Pancreas (tissue), 10 donors: ENCODE results near the gene ERBB4. TPM values are rescaled to one million over a fixed set of nuclear protein-coding genes. Genes with fewer than 3 reads are reported as not detected.

ENCODE experiments used
- ATAC-seq, 4 donors: fragments of 200-7000 bp; cut with Tn5 transposase; one replicate each; pipeline versions ENCODE4 v1.8.0 to v1.9.1; 2020; ENCODE audit warnings: mild to moderate bottlenecking in 4 of 4, moderate library complexity in 4 of 4
- DNase-seq, 6 donors: peaks; one replicate each; pipeline ENCODE4 v3.0.0-alpha.2; 2020
- FAIRE-seq: peaks from 2 replicates; lab custom pipeline; 2012; peaks lifted over from hg19 to GRCh38; lab: Jason Lieb, UNC
- H3K27ac ChIP-seq, 4 donors: fragments of 200-600 bp; sonication (generic); 1 replicate in 3 of 4; 2 replicates in 1 of 4; pipeline versions ENCODE4 v1.5.0 to v1.8.0; 2020
- H3K27me3 ChIP-seq, 4 donors: fragments of 200-600 bp; one replicate each; pipeline ENCODE4 v1.8.0; 2021
- H3K36me3 ChIP-seq, 3 donors: fragments of 200-600 bp; sonication (generic) in 1 of 3; one replicate each; pipeline versions ENCODE4 v1.5.0 to v1.8.0; 2020 to 2021
- H3K4me1 ChIP-seq, 3 donors: fragments of 200-600 bp; one replicate each; pipeline ENCODE4 v1.8.0; 2021
- H3K4me3 ChIP-seq, 4 donors: fragments of 200-600 bp; sonication (generic) in 2 of 4; one replicate each; pipeline versions ENCODE4 v1.5.0 to v1.8.0; 2020 to 2021
- H3K9me3 ChIP-seq, 4 donors: fragments of 200-600 bp; one replicate each; pipeline ENCODE4 v1.8.0; 2021
- CTCF ChIP-seq, 4 donors: fragments of 200-600 bp; sonication (generic) in 3 of 4; IDR thresholded peaks; one replicate each; pipeline versions ENCODE4 v1.5.0 to v1.8.0; 2021; ENCODE audit warnings: antibody characterized with exemption in 4 of 4
- WGBS, 2 donors: extraction: QIAGEN DNeasy Blood & Tissue Kit; methylation state at CpG; one replicate each; pipeline ENCODE4 v1.1.7; 2013; 5-methylcytosine and 5-hydroxymethylcytosine counted together
- intact Hi-C, 3 donors: fragments of 100-400 bp; cut with DNase I; formaldehyde crosslinking; loops; one replicate each; pipeline versions ENCODE4 v1.11.1 to v1.14.2; 2022
- polyA plus RNA-seq, 2 donors: library from polyadenylated mRNA; stranded (reverse); fragments of 200-250 nt; gene quantifications; one replicate each; pipeline ENCODE4 v1.2.3, GENCODE V29; 2013
- total RNA-seq, 6 donors: library from RNA; stranded (reverse); fragmentation: NEBNext Ultra II Directional in 4 of 6; extraction: Animal tissue kit (Norgen Biotek cat#: 25700) in 4 of 6; gene quantifications; one replicate each; pipeline versions ENCODE4 v1.2.1 to v1.2.4, GENCODE V29; 2021 to 2023
- donor health status: healthy with polysubstance abuse.
- donor health status: DM: no; HTN: no; CAD: no; lungs with moderate emphysema.
- donor health status: DM: no; HTN: no; CAD: no.
- donor health status: control.
- donor health status: control.
- donor health status: Bipolar disorder and iron deficiency.
- donor health status: DM: yes; HTN: yes; CAD: no.
- donor health status: DM: no; HTN: no; CAD: no.
- donor health status: DM: no; HTN: no; CAD: no.
- donor health status: DM: yes; HTN: yes; CAD: no.

ERBB4 gene
- 1 to 10 TPM; 2.9 to 5.0 (median 3.5) TPM for total RNA-seq
- under 1 TPM; 0.30 to 0.54 TPM for polyA plus RNA-seq

- Histone ChIP-seq H3K27me3 (no peaks in the 10 kb centered on the region), H3K4me3 (peak within 1 kb of the TSS; percentile 44 to 71 (median 59)), H3K27ac (peak within 1 kb of the TSS in 2 of 4 donors; percentile 6 to 27), H3K4me1 (no peaks in the 10 kb centered on the region), H3K36me3 (no peaks in the 10 kb centered on the region), H3K9me3 (no peaks in the 10 kb centered on the region)
- TF ChIP-seq CTCF (IDR thresholded peaks at IDR 0.05): no peak
- WGBS, 2 donors: 1 to 2% methylated on average over 69 of the region's 69 CpGs
- intact Hi-C loops: no loop called here
- FAIRE-seq (no peak), DNase-seq (peak; percentile 11 to 75 (median 32)), ATAC-seq (peak; percentile 33 to 61 (median 57))
Observed at GRCh38 chr2:212538305-212539071, at the start of gene ERBB4. TSS of gene ERBB4 (minus strand) at chr2:212538802. CDS start at chr2:212538530, 272 bp downstream.

- ATAC-seq: no peak
Observed at GRCh38 chr2:212580117-212580516, 41.5 kb upstream of the ERBB4 start.

GRCh38 chr2:212556296-212556695, 17.7 kb upstream of the ERBB4 start:
- Histone ChIP-seq H3K36me3 (no peaks in the 10 kb centered on the region), H3K9me3 (no peaks in the 10 kb centered on the region), H3K4me1 (no peaks in the 10 kb centered on the region), H3K27ac (no peak overlapping the region), H3K4me3 (no peak overlapping the region), H3K27me3 (no peaks in the 10 kb centered on the region)
- intact Hi-C loops: loop anchor here in 1 of 3 donors (10.0 kb wide), 1 partner anchor 801 kb away; no protein-coding TSS in a partner anchor
- 66 to 69% methylated on average over 4 of the region's 4 CpGs for WGBS, 2 donors
- DNase-seq: no peak
- no peak for TF ChIP-seq CTCF (IDR thresholded peaks at IDR 0.05)
- FAIRE-seq: no peak
- ATAC-seq: no peak

More at GRCh38 chr2:212580117-212580516, 41.5 kb upstream of the ERBB4 start:
- intact Hi-C loops: no loop called here
- H3K4me3 ChIP-seq: no peak overlapping the region
- no peak overlapping the region for H3K27ac ChIP-seq
- no peak for TF ChIP-seq CTCF (IDR thresholded peaks at IDR 0.05)
- no peak for DNase-seq
- H3K4me1 ChIP-seq: no peaks in the 10 kb centered on the region
- no peaks in the 10 kb centered on the region for H3K9me3 ChIP-seq
- no peak for FAIRE-seq
- no peaks in the 10 kb centered on the region for H3K36me3 ChIP-seq
- 70 to 71% methylated on average over 2 of the region's 2 CpGs for WGBS, 2 donors
- H3K27me3 ChIP-seq: no peaks in the 10 kb centered on the region

GRCh38 chr2:212554233-212554632, 15.6 kb upstream of the ERBB4 start:
- WGBS, 2 donors: 72% methylated on average over 2 of the region's 2 CpGs
- Histone ChIP-seq H3K4me3 (no peak overlapping the region), H3K36me3 (no peaks in the 10 kb centered on the region), H3K9me3 (no peaks in the 10 kb centered on the region), H3K27me3 (no peaks in the 10 kb centered on the region), H3K27ac (no peak overlapping the region), H3K4me1 (no peaks in the 10 kb centered on the region)
- FAIRE-seq (no peak), DNase-seq (no peak), ATAC-seq (no peak)
- intact Hi-C loops: loop anchor here in 1 of 3 donors (10.0 kb wide), 1 partner anchor 799 kb away; no protein-coding TSS in a partner anchor
- no peak for TF ChIP-seq CTCF (IDR thresholded peaks at IDR 0.05)

- intact Hi-C loops: loop anchor here in 2 of 3 donors (10.0 kb wide), 2 partner anchors 795 to 805 kb away; no protein-coding TSS in a partner anchor
Observed at GRCh38 chr2:212549941-212550340, 11.3 kb upstream of the ERBB4 start.

More at GRCh38 chr2:212549941-212550340, 11.3 kb upstream of the ERBB4 start:
- Histone ChIP-seq H3K27me3 (no peaks in the 10 kb centered on the region), H3K27ac (no peak overlapping the region), H3K9me3 (no peaks in the 10 kb centered on the region), H3K4me3 (no peak overlapping the region), H3K4me1 (peaks cover 0 to 8% (median 0%) of the 10 kb centered on the region in 3 donors), H3K36me3 (no peaks in the 10 kb centered on the region)
- no peak for DNase-seq
- no peak for FAIRE-seq
- no peak for ATAC-seq
- TF ChIP-seq CTCF (IDR thresholded peaks at IDR 0.05): no peak
